Hepatocyte (in vitro differentiated cells): Measurements from ENCODE around the gene POLR3B. TPM values are rescaled to one million over a fixed set of nuclear protein-coding genes. Genes with fewer than 3 reads are reported as not detected.

Experiments
- DNase-seq: peaks from one replicate; pipeline ENCODE4 v3.0.0-alpha.2; 2016; ENCODE audit warnings: low spot score
- H2AFZ ChIP-seq: fragments of 200-600 bp; sonication (generic); 2 replicates; pipeline ENCODE4 v1.6.0; 2016; ENCODE audit warnings: antibody characterized with exemption, mild to moderate bottlenecking
- H3K27ac ChIP-seq: fragments of 200-600 bp; sonication (generic); 2 replicates; pipeline ENCODE4 v1.5.1; 2016; ENCODE audit warnings: mild to moderate bottlenecking
- H3K27me3 ChIP-seq: fragments of 200-600 bp; sonication (generic); 2 replicates; pipeline ENCODE4 v1.6.1; 2016
- H3K36me3 ChIP-seq: fragments of 200-600 bp; sonication (generic); replicated peaks from 2 replicates; pipeline ENCODE4 v1.5.1; 2016; ENCODE audit warnings: low read depth; ENCODE audit not compliant: insufficient read depth
- H3K4me1 ChIP-seq: fragments of 200-600 bp; sonication (generic); 2 replicates; pipeline ENCODE4 v1.5.1; 2016; ENCODE audit warnings: mild to moderate bottlenecking, moderate library complexity; ENCODE audit not compliant: insufficient read depth
- H3K4me2 ChIP-seq: fragments of 200-600 bp; sonication (generic); 2 replicates; pipeline ENCODE4 v1.6.0; 2016
- H3K4me3 ChIP-seq: fragments of 200-600 bp; sonication (generic); 2 replicates; pipeline ENCODE4 v1.5.1; 2016; ENCODE audit warnings: mild to moderate bottlenecking
- H3K79me2 ChIP-seq: fragments of 200-600 bp; sonication (generic); 2 replicates; pipeline ENCODE4 v1.6.0; 2017; ENCODE audit warnings: mild to moderate bottlenecking
- H3K9me2 ChIP-seq: fragments of 200-600 bp; sonication (generic); replicated peaks from 2 replicates; pipeline ENCODE4 v1.6.0; 2017; ENCODE audit warnings: mild to moderate bottlenecking; ENCODE audit not compliant: insufficient read depth
- H3K9me3 ChIP-seq: fragments of 200-600 bp; sonication (generic); 2 replicates; pipeline ENCODE4 v1.5.1; 2016; ENCODE audit warnings: low read depth, mild to moderate bottlenecking
- H4K20me1 ChIP-seq: fragments of 200-600 bp; sonication (generic); 2 replicates; pipeline ENCODE4 v1.6.0; 2016; ENCODE audit warnings: mild to moderate bottlenecking; ENCODE audit not compliant: insufficient read depth, poor library complexity, severe bottlenecking
- CTCF ChIP-seq: fragments of 200-600 bp; sonication (generic); IDR thresholded peaks from 2 replicates; pipeline ENCODE4 v1.5.1; 2016; ENCODE audit warnings: antibody characterized with exemption, mild to moderate bottlenecking; ENCODE audit not compliant: poor library complexity
- EZH2 ChIP-seq: fragments of 200-600 bp; sonication (generic); IDR thresholded peaks from 2 replicates; pipeline ENCODE4 v1.6.1; 2016; ENCODE audit warnings: antibody characterized with exemption, mild to moderate bottlenecking, borderline replicate concordance
- EZH2phosphoT487 ChIP-seq: fragments of 200-600 bp; sonication (generic); IDR thresholded peaks from one replicate; pipeline ENCODE4 v1.6.1; 2018; ENCODE audit warnings: antibody characterized with exemption, mild to moderate bottlenecking, low read depth, moderate library complexity; ENCODE audit not compliant: unreplicated experiment, severe bottlenecking
- WGBS: methylation state at CpG from one replicate; pipeline ENCODE4 v1.1.6; 2016; ENCODE audit warnings: low lambda C conversion rate; ENCODE audit errors: missing lambda C conversion rate; 5-methylcytosine and 5-hydroxymethylcytosine counted together
- polyA plus RNA-seq: library from polyadenylated mRNA; unstranded; fragments of >200 nt; fragmentation: Nextera tagmentation; extraction: Ambion mirVana; gene quantifications from 2 replicates; pipeline ENCODE4 v1.2.1, GENCODE V29; 2016
- total RNA-seq: library from RNA; depleted of rRNA; stranded (reverse); fragments of >200 nt; gene quantifications from 2 replicates; pipeline ENCODE4 v1.2.3, GENCODE V29; 2014

The POLR3B gene
- total and polyA plus RNA-seq, 2 experiments from 2014 or later, result 8.4 to 10.4 TPM

DNA sequence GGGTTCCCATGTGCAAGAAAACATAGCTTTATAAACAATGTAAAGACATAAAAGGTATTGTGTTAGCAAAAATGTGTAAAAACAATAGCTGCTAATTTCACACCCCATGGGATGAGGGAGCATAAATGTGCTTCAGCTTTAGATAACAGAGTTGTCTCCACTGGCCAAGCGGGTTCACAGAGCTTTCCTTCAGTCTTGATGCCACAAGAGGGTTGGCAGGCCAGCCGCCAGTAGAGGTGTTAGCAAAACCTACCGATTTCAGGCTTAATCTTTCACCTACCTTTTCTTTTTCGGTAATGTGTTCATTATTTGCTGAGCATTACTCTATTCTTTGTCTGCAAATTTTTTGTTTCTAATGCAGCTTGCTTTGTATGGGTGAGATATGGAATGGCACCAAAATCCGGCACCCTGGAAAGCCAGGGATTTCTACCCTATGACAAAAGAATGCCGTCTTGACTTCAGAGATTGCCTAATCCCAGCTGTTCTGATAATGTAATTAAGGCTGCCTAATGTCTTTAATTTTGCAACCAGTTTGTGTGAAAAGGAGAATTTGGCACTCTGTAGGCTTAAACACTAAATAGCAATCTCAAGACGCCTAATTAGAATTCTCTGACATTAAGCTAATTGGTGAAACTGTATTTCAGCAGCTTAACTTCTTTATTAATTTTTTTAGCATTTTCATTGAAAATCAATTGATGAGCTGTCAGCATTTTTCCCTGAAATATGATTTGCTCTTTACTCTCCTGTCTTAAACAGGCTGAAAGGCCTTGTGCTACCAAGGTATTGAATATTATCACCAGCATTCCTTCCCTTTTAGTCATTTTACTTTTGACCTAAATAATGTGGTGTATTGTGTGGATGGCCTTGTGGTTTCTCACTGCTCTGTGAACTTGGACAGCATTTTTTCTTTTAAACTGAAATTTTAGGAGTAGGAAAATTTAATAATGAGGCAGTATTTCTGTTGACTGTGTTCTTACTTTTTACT, 60.7 kb downstream of the POLR3B start:
- H3K9me3 ChIP-seq, result no peaks in the 10 kb centered on the region
- no peaks in the 10 kb centered on the region for H3K27me3 ChIP-seq
- TF ChIP-seq EZH2, result no peak
- H4K20me1 ChIP-seq, result no peaks in the 10 kb centered on the region
- H3K4me2 ChIP-seq, result no peak overlapping the region
- 82% methylated on average over 7 of the region's 7 CpGs for WGBS
- H2AFZ ChIP-seq, result no peak overlapping the region
- H3K36me3 ChIP-seq, result no peaks in the 10 kb centered on the region
- H3K9me2 ChIP-seq, result no peaks in the 10 kb centered on the region
- no peak overlapping the region for H3K4me3 ChIP-seq
- H3K4me1 ChIP-seq, result peaks cover 16% of the 10 kb centered on the region
- no peaks in the 10 kb centered on the region for H3K79me2 ChIP-seq
- H3K27ac ChIP-seq, result peak overlapping the region; percentile 70
- no peak for DNase-seq

- H2AFZ ChIP-seq, result no peak overlapping the region
- no peaks in the 10 kb centered on the region for H3K9me3 ChIP-seq
- no peaks in the 10 kb centered on the region for H3K79me2 ChIP-seq
- peak overlapping the region; percentile 70 for H3K27ac ChIP-seq
- no peak for DNase-seq
- 89% methylated on average over 1 of the region's 1 CpG for WGBS
- peaks cover 16% of the 10 kb centered on the region for H3K4me1 ChIP-seq
- TF ChIP-seq CTCF (no peak), EZH2phosphoT487 (no peak), EZH2 (no peak)
- H4K20me1 ChIP-seq, result no peaks in the 10 kb centered on the region
- no peaks in the 10 kb centered on the region for H3K27me3 ChIP-seq
- no peaks in the 10 kb centered on the region for H3K36me3 ChIP-seq
- no peak overlapping the region for H3K4me2 ChIP-seq
- H3K4me3 ChIP-seq, result no peak overlapping the region
- H3K9me2 ChIP-seq, result no peaks in the 10 kb centered on the region
These were observed 61.4 kb downstream of the POLR3B start for GRCh38 chr12:106418970-106419369.

DNA sequence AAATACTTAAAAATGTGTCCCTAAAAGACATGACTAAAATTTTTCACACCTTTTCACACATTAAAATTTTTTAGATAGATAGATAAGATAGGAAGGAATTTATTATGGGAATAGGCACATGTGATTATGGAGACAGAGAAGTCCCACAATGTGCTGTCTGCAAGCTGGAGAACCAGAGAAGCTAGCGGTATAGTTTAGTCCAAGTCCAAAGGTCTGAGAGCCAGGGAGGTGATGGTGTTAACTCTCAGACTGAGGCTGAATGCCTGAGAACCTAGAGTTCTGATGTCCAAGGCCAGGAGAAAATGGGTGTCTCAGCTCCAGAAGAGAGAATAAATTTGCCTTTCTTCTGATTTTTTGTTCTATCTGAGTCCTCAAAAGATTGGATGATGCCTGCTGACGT, 65.7 kb downstream of the POLR3B start:
- Histone ChIP-seq H3K9me2 (no peaks in the 10 kb centered on the region), H3K36me3 (no peaks in the 10 kb centered on the region), H3K4me2 (no peak overlapping the region), H3K9me3 (no peaks in the 10 kb centered on the region), H2AFZ (no peak overlapping the region), H3K27ac (no peak overlapping the region), H3K27me3 (no peaks in the 10 kb centered on the region), H4K20me1 (no peaks in the 10 kb centered on the region), H3K4me1 (peaks cover 14% of the 10 kb centered on the region), H3K4me3 (no peak overlapping the region), H3K79me2 (no peaks in the 10 kb centered on the region)
- TF ChIP-seq CTCF (no peak), EZH2phosphoT487 (no peak), EZH2 (no peak)
- 85% methylated on average over 2 of the region's 2 CpGs for WGBS
- peak; percentile 22 for DNase-seq

- H2AFZ ChIP-seq, result no peak overlapping the region
- WGBS, result 69% methylated on average over 1 of the region's 1 CpG
- no peak for DNase-seq
- no peaks in the 10 kb centered on the region for H3K27me3 ChIP-seq
- H3K9me3 ChIP-seq, result no peaks in the 10 kb centered on the region
- TF ChIP-seq EZH2 (no peak), CTCF (no peak), EZH2phosphoT487 (no peak)
- no peak overlapping the region for H3K27ac ChIP-seq
- no peak overlapping the region for H3K4me3 ChIP-seq
- H3K36me3 ChIP-seq, result no peaks in the 10 kb centered on the region
- no peaks in the 10 kb centered on the region for H4K20me1 ChIP-seq
- H3K79me2 ChIP-seq, result no peaks in the 10 kb centered on the region
- H3K9me2 ChIP-seq, result no peaks in the 10 kb centered on the region
- H3K4me1 ChIP-seq, result peaks cover 3% of the 10 kb centered on the region
- no peak overlapping the region for H3K4me2 ChIP-seq
These were observed 67.6 kb downstream of the POLR3B start for GRCh38 chr12:106425061-106425702.
